ENCODE measurements around the gene TMEM117.

Gene TMEM117

GRCh38 chr12:43852744-43853143 lies 16.9 kb downstream of the TMEM117 start:
- H3K79me2 ChIP-seq (ENCODE audit: insufficient read depth, low read depth), result no peaks in the 10 kb centered on the region
- no peak overlapping the region for H3K4me2 ChIP-seq
- H3K36me3 ChIP-seq (ENCODE audit: insufficient read depth), result no peaks in the 10 kb centered on the region
- H3K27me3 ChIP-seq (ENCODE audit: insufficient read depth, low read depth), result no peaks in the 10 kb centered on the region
- H3K4me3 ChIP-seq (IDR thresholded peaks at IDR 0.05; ENCODE audit: insufficient read depth, low read depth, low read length), result no peak overlapping the region
- no peak overlapping the region for H2AFZ ChIP-seq (ENCODE audit: low read depth)
- H3K9ac ChIP-seq, result no peak overlapping the region
- no peaks in the 10 kb centered on the region for H3K4me1 ChIP-seq (ENCODE audit: low read depth, poor library complexity, severe bottlenecking)
- H3K27ac ChIP-seq, result no peak overlapping the region
- no peak for TF ChIP-seq CTCF (conservative IDR thresholded peaks at IDR 0.05; ENCODE audit: low read depth, low read length)
- H4K20me1 ChIP-seq (ENCODE audit: insufficient read depth), result no peaks in the 10 kb centered on the region

GRCh38 chr12:43856972-43857371 lies 21.1 kb downstream of the TMEM117 start:
- Histone ChIP-seq H3K27ac (no peak overlapping the region), H3K79me2 (ENCODE audit: insufficient read depth, low read depth) (no peaks in the 10 kb centered on the region), H3K4me3 (IDR thresholded peaks at IDR 0.05; ENCODE audit: insufficient read depth, low read depth, low read length) (no peak overlapping the region), H3K4me1 (ENCODE audit: low read depth, poor library complexity, severe bottlenecking) (no peaks in the 10 kb centered on the region), H2AFZ (ENCODE audit: low read depth) (no peak overlapping the region), H3K27me3 (ENCODE audit: insufficient read depth, low read depth) (no peaks in the 10 kb centered on the region), H3K9ac (no peak overlapping the region), H3K4me2 (no peak overlapping the region), H3K36me3 (ENCODE audit: insufficient read depth) (no peaks in the 10 kb centered on the region), H4K20me1 (ENCODE audit: insufficient read depth) (no peaks in the 10 kb centered on the region)
- no peak for TF ChIP-seq CTCF (conservative IDR thresholded peaks at IDR 0.05; ENCODE audit: low read depth, low read length)

GRCh38 chr12:43858096-43858495 lies 22.2 kb downstream of the TMEM117 start:
- TF ChIP-seq CTCF (conservative IDR thresholded peaks at IDR 0.05; ENCODE audit: low read depth, low read length), result no peak
- no peaks in the 10 kb centered on the region for H3K27me3 ChIP-seq (ENCODE audit: insufficient read depth, low read depth)
- H3K4me1 ChIP-seq (ENCODE audit: low read depth, poor library complexity, severe bottlenecking), result no peaks in the 10 kb centered on the region
- H3K79me2 ChIP-seq (ENCODE audit: insufficient read depth, low read depth), result no peaks in the 10 kb centered on the region
- H3K4me2 ChIP-seq, result no peak overlapping the region
- no peaks in the 10 kb centered on the region for H3K36me3 ChIP-seq (ENCODE audit: insufficient read depth)
- H4K20me1 ChIP-seq (ENCODE audit: insufficient read depth), result no peaks in the 10 kb centered on the region
- H3K27ac ChIP-seq, result no peak overlapping the region
- H3K4me3 ChIP-seq (IDR thresholded peaks at IDR 0.05; ENCODE audit: insufficient read depth, low read depth, low read length), result no peak overlapping the region
- H3K9ac ChIP-seq, result no peak overlapping the region
- H2AFZ ChIP-seq (ENCODE audit: low read depth), result no peak overlapping the region

- Histone ChIP-seq H3K4me1 (ENCODE audit: low read depth, poor library complexity, severe bottlenecking) (no peaks in the 10 kb centered on the region), H4K20me1 (ENCODE audit: insufficient read depth) (no peaks in the 10 kb centered on the region), H3K4me3 (IDR thresholded peaks at IDR 0.05; ENCODE audit: insufficient read depth, low read depth, low read length) (no peak overlapping the region), H3K9ac (no peak overlapping the region), H2AFZ (ENCODE audit: low read depth) (no peak overlapping the region), H3K36me3 (ENCODE audit: insufficient read depth) (no peaks in the 10 kb centered on the region), H3K27ac (no peak overlapping the region), H3K27me3 (ENCODE audit: insufficient read depth, low read depth) (no peaks in the 10 kb centered on the region), H3K4me2 (no peak overlapping the region), H3K79me2 (ENCODE audit: insufficient read depth, low read depth) (no peaks in the 10 kb centered on the region)
- TF ChIP-seq CTCF (conservative IDR thresholded peaks at IDR 0.05; ENCODE audit: low read depth, low read length), result no peak
Observed at GRCh38 chr12:43858991-43859390, 23.1 kb downstream of the TMEM117 start.
